RWPE2 (cell line): ENCODE results near the gene TNFRSF1A.

Experiments
- ATAC-seq: fragments of 200-7000 bp; cut with Tn5 transposase; 3 replicates; pipeline ENCODE4 v1.9.1; 2021; ENCODE audit warnings: low read depth
- DNase-seq: peaks from one replicate; pipeline ENCODE4 v3.0.0-alpha.2; 2020; ENCODE audit warnings: low spot score
- H3K27ac ChIP-seq: fragments of 450-650 bp; 2 replicates; pipeline ENCODE4 v1.5.1; 2017; ENCODE audit warnings: mild to moderate bottlenecking; ENCODE audit not compliant: poor library complexity, severe bottlenecking
- H3K27me3 ChIP-seq: fragments of 250-450 bp; sonication (Bioruptor Pico); 2 replicates; pipeline ENCODE4 v1.5.1; 2021; ENCODE audit warnings: mild to moderate bottlenecking, moderate library complexity; ENCODE audit not compliant: insufficient read depth, poor library complexity, severe bottlenecking
- H3K36me3 ChIP-seq: fragments of 250-450 bp; sonication (Bioruptor Pico); 2 replicates; pipeline ENCODE4 v1.5.1; 2020; ENCODE audit warnings: low read depth, mild to moderate bottlenecking, moderate library complexity
- H3K4me1 ChIP-seq: fragments of 250-450 bp; sonication (Bioruptor Pico); 2 replicates; pipeline ENCODE4 v1.5.1; 2021; ENCODE audit warnings: mild to moderate bottlenecking, moderate library complexity; ENCODE audit not compliant: insufficient read depth, poor library complexity, severe bottlenecking
- H3K4me3 ChIP-seq: fragments of 250-450 bp; sonication (Bioruptor Pico); 2 replicates; pipeline ENCODE4 v1.5.1; 2021; ENCODE audit warnings: mild to moderate bottlenecking, moderate library complexity; ENCODE audit not compliant: severe bottlenecking
- H3K9me3 ChIP-seq: fragments of 250-450 bp; sonication (Bioruptor Pico); 2 replicates; pipeline ENCODE4 v1.5.1; 2021; ENCODE audit warnings: mild to moderate bottlenecking, moderate library complexity; ENCODE audit not compliant: severe bottlenecking
- TF ChIP-seq, protein P1 (sequence below): fragments of 450-650 bp; IDR thresholded peaks from one replicate; pipeline ENCODE4 v1.5.1; 2017; ENCODE audit warnings: mild to moderate bottlenecking, moderate library complexity; ENCODE audit not compliant: poor library complexity, severe bottlenecking

TNFRSF1A gene

DNA sequence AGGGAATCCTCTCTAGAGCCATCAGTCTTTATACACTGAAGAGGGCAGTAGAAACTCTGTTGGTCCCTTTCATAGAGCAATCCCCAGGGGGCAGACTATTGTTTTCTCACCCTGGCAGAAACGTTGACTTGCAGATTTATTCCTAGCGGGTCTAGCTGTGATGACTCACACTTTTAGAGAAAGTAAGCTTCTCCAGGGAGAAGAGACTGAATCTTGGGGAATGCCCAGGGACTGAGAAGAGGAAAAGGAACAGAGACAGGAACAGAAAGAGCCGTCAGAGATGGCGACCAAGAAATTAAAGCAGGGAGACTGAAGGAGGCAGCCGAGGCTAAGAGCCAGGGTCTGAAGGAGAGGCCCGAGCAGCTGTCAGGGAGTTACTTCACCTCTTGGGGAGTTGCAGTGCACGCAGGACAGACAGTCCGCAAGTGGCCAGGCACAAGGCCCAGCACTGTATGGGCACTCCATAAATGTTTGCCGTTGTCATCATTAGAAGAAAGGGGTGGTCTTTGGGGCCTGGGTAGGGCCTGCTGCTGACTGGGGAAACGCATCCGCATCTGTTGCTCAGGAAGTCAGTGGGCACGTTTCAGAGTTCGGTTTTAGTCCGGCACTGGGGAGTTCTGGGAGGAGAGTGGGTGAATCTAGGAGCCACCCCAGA, 18.4 kb downstream of the TNFRSF1A start:
- no peak for DNase-seq
- peak; percentile 72 for ATAC-seq

DNA sequence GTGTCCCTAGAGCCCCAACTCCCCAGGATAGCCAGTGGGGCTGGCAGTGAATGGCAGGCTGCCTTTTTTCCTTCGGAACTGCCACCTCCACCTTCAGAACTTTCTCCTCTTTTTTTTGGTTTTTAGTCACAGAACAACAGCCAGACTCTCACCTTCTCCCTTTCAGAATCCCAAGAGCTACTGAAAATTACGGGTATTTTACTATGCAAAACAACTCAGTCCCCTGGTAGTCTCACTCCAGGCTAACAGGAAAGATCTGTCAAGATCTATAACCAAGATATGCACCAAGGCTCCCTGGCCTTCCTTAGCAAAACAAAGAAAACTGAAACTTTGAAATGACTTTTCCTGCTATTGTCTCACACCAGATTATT, 18.9 kb downstream of the TNFRSF1A start:
- H3K4me3 ChIP-seq = no peak overlapping the region
- TF ChIP-seq, protein P1, sequence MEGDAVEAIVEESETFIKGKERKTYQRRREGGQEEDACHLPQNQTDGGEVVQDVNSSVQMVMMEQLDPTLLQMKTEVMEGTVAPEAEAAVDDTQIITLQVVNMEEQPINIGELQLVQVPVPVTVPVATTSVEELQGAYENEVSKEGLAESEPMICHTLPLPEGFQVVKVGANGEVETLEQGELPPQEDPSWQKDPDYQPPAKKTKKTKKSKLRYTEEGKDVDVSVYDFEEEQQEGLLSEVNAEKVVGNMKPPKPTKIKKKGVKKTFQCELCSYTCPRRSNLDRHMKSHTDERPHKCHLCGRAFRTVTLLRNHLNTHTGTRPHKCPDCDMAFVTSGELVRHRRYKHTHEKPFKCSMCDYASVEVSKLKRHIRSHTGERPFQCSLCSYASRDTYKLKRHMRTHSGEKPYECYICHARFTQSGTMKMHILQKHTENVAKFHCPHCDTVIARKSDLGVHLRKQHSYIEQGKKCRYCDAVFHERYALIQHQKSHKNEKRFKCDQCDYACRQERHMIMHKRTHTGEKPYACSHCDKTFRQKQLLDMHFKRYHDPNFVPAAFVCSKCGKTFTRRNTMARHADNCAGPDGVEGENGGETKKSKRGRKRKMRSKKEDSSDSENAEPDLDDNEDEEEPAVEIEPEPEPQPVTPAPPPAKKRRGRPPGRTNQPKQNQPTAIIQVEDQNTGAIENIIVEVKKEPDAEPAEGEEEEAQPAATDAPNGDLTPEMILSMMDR = no peak
- H3K27ac ChIP-seq = peak overlapping the region; percentile 45
- H3K36me3 ChIP-seq = peaks cover 12% of the 10 kb centered on the region
- H3K9me3 ChIP-seq = no peaks in the 10 kb centered on the region
- ATAC-seq = no peak
- H3K4me1 ChIP-seq = peaks cover 9% of the 10 kb centered on the region
- H3K27me3 ChIP-seq = no peaks in the 10 kb centered on the region
- no peak for DNase-seq

More for the DNA sequence above, 18.4 kb downstream of the TNFRSF1A start:
- TF ChIP-seq, protein P1 = peak; percentile 81
- peaks cover 17% of the 10 kb centered on the region for H3K36me3 ChIP-seq
- peaks cover 9% of the 10 kb centered on the region for H3K4me1 ChIP-seq
- peak overlapping the region; percentile 45 for H3K27ac ChIP-seq
- H3K4me3 ChIP-seq = no peak overlapping the region
- no peaks in the 10 kb centered on the region for H3K27me3 ChIP-seq
- no peaks in the 10 kb centered on the region for H3K9me3 ChIP-seq

DNA sequence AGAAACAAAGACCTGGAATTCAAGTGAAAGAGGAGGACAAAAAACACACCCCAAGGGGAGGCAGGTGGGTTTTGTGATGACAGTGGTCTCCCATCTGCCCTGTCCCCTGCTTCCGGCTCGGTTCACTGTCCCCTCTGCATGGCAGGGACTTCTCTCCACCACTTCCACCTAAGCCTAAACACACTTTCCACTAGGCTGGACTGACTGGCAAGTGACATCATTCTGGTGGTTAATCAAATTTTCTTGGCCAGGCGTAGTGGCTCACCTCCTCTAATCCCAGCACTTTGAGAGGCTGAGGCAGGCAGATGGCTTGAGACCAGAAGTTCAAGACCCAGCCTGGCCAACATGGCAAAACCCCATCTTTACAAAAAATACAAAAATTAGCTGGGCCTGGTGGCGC, 19.5 kb downstream of the TNFRSF1A start:
- H3K9me3 ChIP-seq = no peaks in the 10 kb centered on the region
- H3K36me3 ChIP-seq = peaks cover 8% of the 10 kb centered on the region; the same call in 1 of the 2 replicates
- DNase-seq = no peak
- H3K27me3 ChIP-seq = no peaks in the 10 kb centered on the region
- H3K4me1 ChIP-seq = peaks cover 9% of the 10 kb centered on the region
- H3K4me3 ChIP-seq = no peak overlapping the region
- ATAC-seq = no peak
- TF ChIP-seq, protein P1 = no peak
- peak overlapping the region; percentile 45 for H3K27ac ChIP-seq

DNA sequence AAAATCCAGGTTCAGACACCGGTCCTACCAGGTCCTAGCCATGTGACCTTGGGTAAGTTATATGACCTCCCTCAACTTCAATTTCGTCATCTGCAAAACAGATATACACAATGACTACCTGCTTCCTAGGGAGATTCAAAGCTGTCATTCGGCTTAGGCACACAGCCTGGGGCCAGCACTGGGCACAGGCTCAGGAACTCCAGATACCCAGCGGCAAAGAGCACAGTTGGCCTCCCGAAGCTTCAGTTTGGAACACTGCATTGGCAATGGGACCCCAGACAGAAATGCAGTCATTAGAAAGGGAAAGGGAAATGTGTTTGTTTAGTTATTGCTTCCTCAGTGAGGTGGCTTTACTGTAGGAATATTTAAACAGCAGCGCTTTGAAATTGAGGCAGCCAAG, 20.0 kb downstream of the TNFRSF1A start:
- Histone ChIP-seq H3K4me3 (no peak overlapping the region), H3K27ac (no peak overlapping the region), H3K27me3 (no peaks in the 10 kb centered on the region), H3K36me3 (peaks cover 4% of the 10 kb centered on the region; the same call in 1 of the 2 replicates), H3K4me1 (peaks cover 9% of the 10 kb centered on the region), H3K9me3 (no peaks in the 10 kb centered on the region)
- ATAC-seq (no peak), DNase-seq (no peak)
- TF ChIP-seq, protein P1 = no peak

DNA sequence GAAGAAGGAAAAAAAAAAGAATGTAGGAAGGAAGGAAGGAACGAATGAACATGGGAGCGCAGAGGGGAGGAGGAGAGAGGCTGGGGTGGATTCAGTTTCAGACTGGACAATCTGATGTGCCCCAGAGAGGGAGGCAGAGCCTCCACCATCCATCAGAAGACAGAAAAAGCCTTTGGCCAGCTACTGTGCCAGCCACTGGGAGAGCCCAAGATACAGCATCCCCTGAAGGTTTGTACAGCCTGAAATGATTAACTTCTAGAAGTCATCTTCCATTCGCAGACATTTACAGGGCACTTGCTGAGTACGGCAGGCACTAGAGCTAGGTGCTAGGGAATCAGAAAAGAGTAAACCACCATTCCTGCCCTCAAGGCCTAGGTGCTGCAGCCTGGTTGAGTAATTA, 22.4 kb downstream of the TNFRSF1A start:
- Histone ChIP-seq H3K4me3 (no peak overlapping the region), H3K4me1 (peaks cover 9% of the 10 kb centered on the region), H3K9me3 (no peaks in the 10 kb centered on the region), H3K36me3 (no peaks in the 10 kb centered on the region), H3K27ac (no peak overlapping the region), H3K27me3 (no peaks in the 10 kb centered on the region)
- DNase-seq (no peak), ATAC-seq (no peak)
- TF ChIP-seq, protein P1 = no peak
